Urinary bladder (tissue), 4 donors: ENCODE data around the gene GALNT9. TPM values are rescaled to one million over a fixed set of nuclear protein-coding genes. Genes with fewer than 3 reads are reported as not detected.

Experiments used
- DNase-seq: peaks from one replicate; pipeline ENCODE4 v3.0.0-alpha.2; 2015; ENCODE audit errors: extremely low spot score
- H3K27ac ChIP-seq: one replicate; pipeline ENCODE4 v1.5.1; 2013; ENCODE audit warnings: low read depth, mild to moderate bottlenecking, moderate library complexity
- H3K36me3 ChIP-seq: one replicate; pipeline ENCODE4 v1.6.1; 2013; ENCODE audit warnings: mild to moderate bottlenecking, moderate library complexity; ENCODE audit not compliant: insufficient read depth
- H3K4me1 ChIP-seq: one replicate; pipeline ENCODE4 v1.6.1; 2013; ENCODE audit warnings: mild to moderate bottlenecking, moderate library complexity; ENCODE audit not compliant: insufficient read depth
- H3K4me3 ChIP-seq: one replicate; pipeline ENCODE4 v1.5.1; 2013; ENCODE audit warnings: low read depth, low read length
- WGBS: extraction: QIAGEN DNeasy Blood & Tissue Kit; methylation state at CpG from one replicate; pipeline ENCODE4 v1.1.7; 2013; 5-methylcytosine and 5-hydroxymethylcytosine counted together
- polyA plus RNA-seq: library from polyadenylated mRNA; stranded (reverse); fragments of 200-250 nt; gene quantifications from one replicate; pipeline ENCODE4 v1.2.3, GENCODE V29; 2013
- total RNA-seq: library from RNA; depleted of rRNA; stranded (reverse); fragments of >200 nt; gene quantifications from one replicate; pipeline ENCODE4 v1.2.3, GENCODE V29; 2014
- donor health status: healthy with polysubstance abuse.
- donor health status: healthy.

GALNT9 gene
- total and polyA plus RNA-seq, 2 donors = 0.60 to 2.4 TPM

DNA sequence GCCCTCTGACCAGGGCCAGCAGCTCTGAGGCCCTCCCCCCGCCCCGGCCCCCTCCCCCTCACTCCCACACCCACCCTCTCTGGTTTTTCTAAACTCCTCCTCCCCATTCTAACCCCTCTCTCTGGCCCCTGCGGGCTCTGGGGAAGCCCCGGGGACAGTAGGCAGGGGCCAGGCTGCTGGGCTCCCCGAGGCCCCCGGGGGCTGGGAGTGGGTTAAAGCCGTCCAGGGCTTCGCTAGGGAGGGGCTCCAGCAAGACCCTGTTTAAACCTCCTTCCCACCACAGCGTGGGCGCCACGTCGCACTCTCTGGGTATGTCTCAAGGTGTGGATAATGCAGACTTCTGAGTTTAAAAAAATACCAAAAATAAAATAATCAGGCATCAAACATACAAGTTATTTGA lies 51.4 kb downstream of the GALNT9 start:
- no peak for DNase-seq
- WGBS = 31% methylated on average over 12 of the region's 12 CpGs

DNA sequence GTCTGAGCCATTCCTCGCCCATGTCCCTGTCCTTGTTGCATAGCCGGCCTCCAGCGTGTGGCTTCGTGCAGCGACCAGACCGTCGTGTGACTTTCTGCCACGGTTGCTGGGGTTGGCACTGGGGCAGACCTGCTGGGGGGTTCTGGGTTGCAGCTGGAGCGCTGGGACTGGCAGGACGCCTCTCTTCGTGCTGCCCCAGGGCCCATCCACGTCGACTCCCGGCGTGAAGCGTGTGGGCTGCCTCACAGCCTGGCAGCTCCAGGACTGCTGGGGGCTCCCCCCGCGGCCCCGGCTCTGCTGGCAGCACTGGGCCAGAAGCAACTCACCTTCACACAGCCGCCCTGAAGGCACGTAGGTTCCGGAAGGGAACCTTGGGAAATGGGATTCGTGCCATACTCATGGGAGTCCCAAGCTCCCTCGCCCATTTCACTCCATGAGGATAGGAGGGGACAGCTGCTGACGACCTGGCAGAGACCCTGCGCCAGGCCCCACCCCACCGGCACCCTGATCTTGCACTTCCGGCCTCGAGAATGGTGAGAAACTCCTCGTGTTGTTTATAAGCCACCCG lies 51.9 kb downstream of the GALNT9 start:
- Histone ChIP-seq H3K27ac (no peak overlapping the region), H3K4me3 (no peak overlapping the region), H3K4me1 (no peaks in the 10 kb centered on the region), H3K36me3 (no peaks in the 10 kb centered on the region)
- no peak for DNase-seq
- WGBS = 24% methylated on average over 31 of the region's 31 CpGs

More for the DNA sequence above, 51.4 kb downstream of the GALNT9 start:
- Histone ChIP-seq H3K36me3 (no peaks in the 10 kb centered on the region), H3K4me1 (no peaks in the 10 kb centered on the region), H3K4me3 (no peak overlapping the region), H3K27ac (no peak overlapping the region)

DNA sequence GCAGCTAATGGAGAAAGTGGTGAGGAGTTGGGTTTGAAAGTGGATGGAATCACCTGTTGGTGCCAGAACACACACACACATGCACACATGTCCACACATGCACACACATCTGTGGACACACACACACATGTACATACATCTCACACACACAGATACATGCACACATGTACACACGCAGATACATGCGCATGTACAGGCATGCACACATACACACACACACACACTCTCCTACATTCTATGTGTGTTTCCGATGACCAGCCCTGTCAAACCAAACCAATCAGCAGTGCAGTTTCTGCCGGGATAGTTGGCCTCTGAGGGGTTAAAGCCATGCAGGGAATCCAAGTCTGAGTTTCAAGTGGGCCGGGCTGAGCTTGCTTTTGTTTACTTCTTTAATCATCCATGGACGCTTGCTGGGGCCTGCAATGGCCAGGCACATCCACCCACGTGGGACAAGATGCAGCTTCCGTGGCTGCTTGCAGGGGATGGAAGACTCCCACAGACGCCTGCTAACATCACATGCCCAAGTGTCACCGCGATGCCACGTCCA lies 52.5 kb downstream of the GALNT9 start:
- no peak for DNase-seq
- H3K4me1 ChIP-seq = no peaks in the 10 kb centered on the region
- no peak overlapping the region for H3K27ac ChIP-seq
- WGBS = 33% methylated on average over 12 of the region's 12 CpGs
- H3K4me3 ChIP-seq = no peak overlapping the region
- no peaks in the 10 kb centered on the region for H3K36me3 ChIP-seq

DNA sequence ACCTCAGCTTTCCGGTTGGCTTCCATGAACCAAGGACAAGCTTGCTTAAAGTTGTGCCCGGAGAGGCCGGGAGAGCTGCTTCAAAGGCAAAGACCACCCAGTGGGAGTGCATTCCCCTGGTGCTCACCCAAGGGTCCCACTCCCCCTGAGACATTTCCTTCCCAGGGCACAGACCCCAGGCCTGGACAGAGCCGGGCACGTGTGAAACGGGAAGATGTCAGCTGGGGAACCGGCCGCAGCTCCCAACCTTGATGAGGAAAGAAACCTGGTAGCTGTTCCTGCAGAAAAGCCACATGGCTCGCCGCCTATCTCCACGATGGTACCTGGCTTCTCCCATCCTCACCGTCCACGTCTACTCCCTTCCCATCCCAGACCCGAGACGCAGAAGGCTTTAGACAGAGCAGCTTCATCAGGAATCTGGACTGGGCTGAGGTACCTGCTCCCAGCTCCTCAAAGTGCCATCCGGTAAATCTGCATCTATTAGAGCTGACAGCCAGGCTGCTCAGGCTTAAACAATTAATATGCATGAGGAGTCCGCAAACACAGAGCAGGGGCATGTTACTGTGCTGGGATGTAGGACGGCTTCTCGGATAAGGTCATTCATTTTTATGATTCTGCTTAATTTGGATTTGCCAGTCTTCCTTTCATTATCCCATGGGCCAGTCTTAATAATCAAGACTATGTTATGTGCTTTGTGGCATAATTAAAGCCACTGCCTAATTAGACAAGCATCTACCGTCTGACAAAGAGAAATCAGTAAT lies 53.1 kb downstream of the GALNT9 start:
- DNase-seq = no peak
- Histone ChIP-seq H3K4me3 (no peak overlapping the region), H3K36me3 (no peaks in the 10 kb centered on the region), H3K27ac (no peak overlapping the region), H3K4me1 (no peaks in the 10 kb centered on the region)
- 89% methylated on average over 20 of the region's 20 CpGs for WGBS

DNA sequence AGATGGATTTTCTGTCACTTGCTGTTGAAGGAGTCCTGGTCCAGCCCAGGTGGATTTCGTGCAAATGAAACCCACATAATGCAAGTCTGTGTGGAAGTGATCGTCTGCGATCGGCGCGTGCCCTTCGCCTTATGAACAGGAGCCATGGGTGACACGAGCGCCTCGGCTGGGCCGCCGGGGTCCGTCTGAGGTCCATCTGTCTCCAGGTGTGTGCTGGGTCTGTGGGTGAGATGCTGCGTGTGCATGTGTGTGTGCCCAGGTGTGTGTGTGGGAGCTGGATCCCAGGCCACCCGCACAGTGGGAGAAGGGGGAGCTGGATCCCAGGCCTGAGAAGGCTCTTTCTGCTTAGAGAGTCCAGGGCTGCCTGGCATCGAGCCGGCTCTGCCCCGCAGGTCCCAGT lies 53.8 kb downstream of the GALNT9 start:
- no peak overlapping the region for H3K4me3 ChIP-seq
- H3K4me1 ChIP-seq = no peaks in the 10 kb centered on the region
- no peak for DNase-seq
- H3K27ac ChIP-seq = no peak overlapping the region
- H3K36me3 ChIP-seq = no peaks in the 10 kb centered on the region
- 94% methylated on average over 18 of the region's 18 CpGs for WGBS

DNA sequence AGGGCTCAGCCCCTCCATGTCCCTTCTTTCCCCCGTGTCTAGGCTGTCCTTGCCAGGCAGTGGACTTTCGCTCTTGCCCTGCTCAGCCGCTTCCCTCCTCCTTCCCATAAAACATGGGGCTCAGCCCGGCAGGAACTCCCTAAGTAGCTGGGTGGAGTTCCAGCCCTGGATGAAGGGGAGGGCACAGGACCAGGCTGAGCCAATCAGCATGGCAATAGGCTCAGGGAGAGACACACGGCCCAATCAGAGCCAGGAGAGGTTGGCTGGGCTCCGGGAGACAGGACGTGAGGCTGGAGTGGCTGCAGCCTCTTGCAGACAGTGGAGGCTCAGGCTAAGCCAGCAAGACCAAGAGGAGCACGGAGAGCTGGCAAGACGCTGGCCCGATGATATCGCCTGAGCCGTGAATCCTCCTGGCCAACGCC lies 54.3 kb downstream of the GALNT9 start:
- no peak for DNase-seq
- Histone ChIP-seq H3K4me3 (no peak overlapping the region), H3K36me3 (no peaks in the 10 kb centered on the region), H3K27ac (no peak overlapping the region), H3K4me1 (no peaks in the 10 kb centered on the region)
- WGBS = 35% methylated on average over 13 of the region's 13 CpGs

DNA sequence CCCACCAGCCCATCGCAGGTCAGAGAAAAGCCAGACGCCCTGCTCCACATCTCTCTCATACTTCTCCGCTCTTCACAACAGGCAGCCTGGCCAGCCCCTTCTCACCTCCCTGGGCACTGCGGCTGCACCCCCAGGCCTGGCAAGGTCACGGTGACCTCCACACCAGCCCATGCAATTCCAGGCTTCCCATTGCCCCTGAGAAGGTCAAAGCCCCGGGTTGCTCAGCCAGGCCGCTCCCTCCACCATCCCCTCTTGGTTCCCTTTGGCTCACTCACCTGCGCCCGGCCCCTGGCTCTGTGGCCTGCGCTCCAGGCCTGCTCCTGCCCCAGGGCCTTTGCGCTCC lies 55.4 kb downstream of the GALNT9 start:
- H3K27ac ChIP-seq = no peak overlapping the region
- no peaks in the 10 kb centered on the region for H3K4me1 ChIP-seq
- WGBS = 75% methylated on average over 11 of the region's 11 CpGs
- no peaks in the 10 kb centered on the region for H3K36me3 ChIP-seq
- DNase-seq = no peak
- H3K4me3 ChIP-seq = no peak overlapping the region

DNA sequence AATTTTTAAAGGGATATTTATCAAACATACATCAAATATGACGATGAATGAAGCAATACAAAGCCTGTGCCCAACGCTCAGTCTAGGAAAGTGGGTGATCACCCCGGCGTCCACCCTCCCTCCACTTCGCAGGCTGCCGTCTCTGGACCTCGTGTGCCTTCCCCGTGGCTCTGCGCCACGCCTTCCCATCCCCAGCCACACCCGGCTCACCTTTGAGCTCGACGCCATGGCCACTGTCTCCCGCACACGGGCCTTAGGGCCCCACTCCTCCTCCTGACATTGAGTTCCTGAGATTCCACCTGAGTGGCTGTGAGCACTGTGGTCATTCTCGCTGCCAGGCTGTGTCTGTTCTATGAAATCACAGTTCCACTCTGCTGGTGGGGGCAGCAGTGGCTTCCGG lies 56.7 kb downstream of the GALNT9 start:
- Histone ChIP-seq H3K27ac (no peak overlapping the region), H3K4me3 (no peak overlapping the region), H3K4me1 (no peaks in the 10 kb centered on the region), H3K36me3 (no peaks in the 10 kb centered on the region)
- no peak for DNase-seq
- 83% methylated on average over 17 of the region's 17 CpGs for WGBS

DNA sequence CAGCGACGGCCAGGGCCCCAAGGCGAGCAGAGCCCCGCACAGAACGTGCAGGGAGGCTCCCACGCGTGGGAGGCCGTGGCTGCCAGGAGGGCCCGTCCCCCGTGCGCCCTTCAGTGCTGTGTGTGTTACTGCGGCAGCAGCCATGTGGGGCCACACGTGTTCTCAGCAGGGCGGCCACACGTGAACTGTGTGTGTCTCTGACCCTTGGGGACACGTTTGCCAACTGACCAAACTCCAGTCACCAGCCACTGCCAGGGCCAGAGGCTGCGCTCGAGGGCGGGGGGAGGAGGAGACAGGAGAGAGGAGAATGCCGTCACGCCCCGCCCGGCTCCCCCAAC lies 57.7 kb downstream of the GALNT9 start:
- H3K4me1 ChIP-seq = no peaks in the 10 kb centered on the region
- H3K36me3 ChIP-seq = no peaks in the 10 kb centered on the region
- 85% methylated on average over 23 of the region's 23 CpGs for WGBS
- DNase-seq = no peak
- H3K27ac ChIP-seq = no peak overlapping the region
- no peak overlapping the region for H3K4me3 ChIP-seq

DNA sequence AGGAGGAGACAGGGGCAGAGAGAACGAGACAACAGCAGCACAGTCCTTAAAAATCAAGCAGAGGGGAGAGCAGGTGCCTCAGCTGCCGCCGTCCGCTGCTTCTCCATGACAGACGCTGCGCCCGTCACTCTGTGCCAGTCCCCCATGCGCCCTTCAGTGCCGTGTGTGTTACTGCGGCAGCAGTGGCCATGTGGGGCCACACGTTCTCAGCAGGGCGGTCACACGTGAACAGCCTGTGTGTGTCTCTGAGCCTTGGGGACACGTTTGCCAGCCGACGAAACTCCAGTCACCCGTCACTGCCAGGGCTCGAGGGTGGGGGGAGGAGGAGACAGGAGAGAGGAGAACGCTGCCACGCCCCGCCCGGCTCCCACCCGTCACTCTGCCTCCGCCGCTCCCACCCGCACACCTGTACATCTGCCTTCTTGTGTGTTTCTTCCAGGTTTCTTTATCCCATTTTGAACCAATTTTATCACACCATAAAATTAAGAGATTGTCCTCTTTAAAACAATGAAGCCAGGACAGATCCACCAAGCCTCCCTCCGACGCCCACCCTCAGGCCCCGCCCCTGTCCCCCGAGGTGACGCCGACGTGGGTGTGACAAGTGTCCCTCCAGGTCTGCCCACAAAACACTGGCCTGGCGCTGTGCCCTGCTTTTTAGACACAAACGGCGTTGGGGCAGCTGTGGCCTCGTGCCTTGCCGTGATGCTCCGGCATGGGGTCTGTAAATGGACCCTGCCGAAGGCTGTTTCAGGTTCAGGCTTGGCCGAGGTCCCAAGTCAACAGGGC lies 58.2 kb downstream of the GALNT9 start:
- Histone ChIP-seq H3K27ac (no peak overlapping the region), H3K36me3 (no peaks in the 10 kb centered on the region)
- WGBS = 76% methylated on average over 41 of the region's 41 CpGs

DNA sequence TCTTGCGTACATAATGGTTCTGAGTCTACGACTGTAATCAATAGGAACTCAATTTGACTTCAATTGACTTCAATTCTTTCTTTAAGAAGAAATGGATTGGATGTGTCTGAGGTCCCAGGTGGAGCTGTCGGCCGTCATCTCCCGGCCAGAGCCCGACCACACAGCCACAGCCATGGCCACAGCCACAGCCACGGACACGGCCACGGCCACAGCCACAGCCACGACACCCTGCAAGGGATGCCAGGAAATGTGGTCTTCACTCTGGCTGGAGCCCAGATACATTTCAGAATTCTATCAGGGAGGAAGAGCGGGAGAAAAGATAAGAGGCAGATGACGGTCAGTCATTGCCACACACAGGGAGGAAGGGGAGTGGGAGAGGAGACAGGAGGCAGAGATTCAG lies 58.9 kb downstream of the GALNT9 start:
- no peak for DNase-seq
- Histone ChIP-seq H3K27ac (no peak overlapping the region), H3K36me3 (no peaks in the 10 kb centered on the region), H3K4me1 (no peaks in the 10 kb centered on the region), H3K4me3 (no peak overlapping the region)
- WGBS = 81% methylated on average over 12 of the region's 12 CpGs

More for the DNA sequence above, 58.2 kb downstream of the GALNT9 start:
- H3K4me1 ChIP-seq = no peaks in the 10 kb centered on the region
- no peak for DNase-seq
- no peak overlapping the region for H3K4me3 ChIP-seq

DNA sequence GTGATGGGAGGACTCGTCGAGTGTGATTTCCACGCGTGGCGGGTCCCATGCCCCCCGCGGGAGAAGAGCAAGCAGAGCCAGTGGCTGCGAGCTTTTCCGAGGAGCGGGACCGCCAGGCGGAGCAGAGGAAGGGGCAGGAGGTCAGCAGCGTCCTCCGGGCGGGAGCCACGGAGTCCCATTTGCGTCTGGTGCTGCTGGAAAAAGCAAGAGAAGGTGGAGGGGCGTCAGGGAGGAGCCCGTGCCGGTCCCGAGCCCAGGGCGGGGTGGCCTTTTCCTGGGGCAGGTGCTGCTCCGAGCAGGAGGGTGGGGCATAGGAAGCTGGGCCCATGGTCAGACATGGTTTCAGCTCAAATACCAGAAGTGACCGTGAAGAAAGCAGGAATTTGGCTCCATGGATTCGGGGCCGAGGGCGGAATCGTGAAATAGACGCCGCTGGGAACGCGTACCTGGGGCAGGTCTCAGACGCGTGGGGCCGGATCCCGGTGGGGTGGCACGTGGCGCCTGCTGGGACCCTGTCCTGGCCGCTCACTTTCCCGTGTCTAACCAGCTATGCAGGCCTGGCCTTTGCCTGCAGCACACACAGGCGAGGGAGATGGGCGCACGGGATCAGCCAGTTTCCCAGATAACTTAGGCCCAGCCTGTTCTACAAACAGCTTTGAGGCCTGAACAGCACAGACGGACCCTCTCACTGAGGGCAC lies 60.0 kb downstream of the GALNT9 start:
- Histone ChIP-seq H3K36me3 (no peaks in the 10 kb centered on the region), H3K4me3 (no peak overlapping the region), H3K27ac (no peak overlapping the region), H3K4me1 (no peaks in the 10 kb centered on the region)
- WGBS = 88% methylated on average over 44 of the region's 44 CpGs
- no peak for DNase-seq

DNA sequence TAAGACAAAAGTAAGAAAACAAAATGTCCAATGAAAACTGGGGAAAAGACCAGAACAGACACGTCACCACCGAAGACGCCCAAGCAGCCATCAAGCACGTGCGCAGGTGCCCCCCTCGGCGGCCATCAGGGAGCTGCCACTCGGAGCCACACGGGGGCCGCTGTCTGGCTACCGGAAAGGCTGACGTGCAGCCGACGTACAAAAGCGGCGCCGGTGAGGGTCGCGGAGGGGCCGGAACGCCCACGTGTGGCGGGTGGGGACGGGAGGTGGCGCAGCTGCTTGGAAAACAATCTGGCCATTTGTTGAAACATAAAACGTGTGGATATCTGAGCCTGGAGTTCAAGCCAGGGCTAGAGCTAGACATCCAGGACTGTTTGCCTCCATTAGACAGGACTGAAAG lies 60.7 kb downstream of the GALNT9 start:
- H3K4me3 ChIP-seq = no peak overlapping the region
- no peaks in the 10 kb centered on the region for H3K36me3 ChIP-seq
- H3K4me1 ChIP-seq = no peaks in the 10 kb centered on the region
- H3K27ac ChIP-seq = no peak overlapping the region
- no peak for DNase-seq
- 52% methylated on average over 26 of the region's 26 CpGs for WGBS
